NCI-H510A treated with DMSO at 0.1 percent for 48 hours (cell line): Measurements from ENCODE around the gene NUBP2.
A peak's percentile ranks its signal among the peaks of the same experiment; 100 is the strongest.

Experiments
- DNase-seq: peaks from one replicate; lab custom pipeline; 2025; lab: John Stamatoyannopoulos, UW

NUBP2 gene

GRCh38 chr16:1772362-1772907, 10.3 kb upstream of the NUBP2 start, which contains the start of gene EME2:
EME2 (plus strand) TSS chr16:1772810; CDS start chr16:1773228, 418 bp downstream.
- DNase-seq = no peak

GRCh38 chr16:1772908-1773702, 9.7 kb upstream of the NUBP2 start, which contains the start of gene MRPS34:
MRPS34 (minus strand) TSS chr16:1773134; CDS start chr16:1773119, 15 bp downstream.
- peak; percentile 52 for DNase-seq

GRCh38 chr16:1773703-1774447, 8.9 kb upstream of the NUBP2 start:
- DNase-seq = no peak

GRCh38 chr16:1774448-1774780, 8.3 kb upstream of the NUBP2 start:
- no peak for DNase-seq

- DNase-seq = no peak
Measured at GRCh38 chr16:1775006-1775845, 7.5 kb upstream of the NUBP2 start.

GRCh38 chr16:1775846-1776671, 6.7 kb upstream of the NUBP2 start:
- no peak for DNase-seq

GRCh38 chr16:1776672-1776955, 6.1 kb upstream of the NUBP2 start:
- DNase-seq = no peak

GRCh38 chr16:1776991-1777374, 5.8 kb upstream of the NUBP2 start:
- no peak for DNase-seq

GRCh38 chr16:1777375-1778199, 5.2 kb upstream of the NUBP2 start:
- no peak for DNase-seq

- DNase-seq = no peak
Measured at GRCh38 chr16:1778200-1779179, 4.3 kb upstream of the NUBP2 start.

GRCh38 chr16:1779234-1779701, 3.5 kb upstream of the NUBP2 start:
- DNase-seq = no peak

GRCh38 chr16:1779741-1780676, 2.8 kb upstream of the NUBP2 start:
- no peak for DNase-seq

GRCh38 chr16:1780677-1781072, 2.1 kb upstream of the NUBP2 start:
- no peak for DNase-seq

- DNase-seq = no peak
Measured at GRCh38 chr16:1781254-1781653, 1.5 kb upstream of the NUBP2 start.

GRCh38 chr16:1781758-1782407, 877 bp upstream of the NUBP2 start:
- DNase-seq = no peak

GRCh38 chr16:1784977-1785845, 2.5 kb downstream of the NUBP2 start:
- DNase-seq = no peak

GRCh38 chr16:1785846-1786170, 3.0 kb downstream of the NUBP2 start:
- no peak for DNase-seq
